Osteoblast (primary cell): Measurements from ENCODE around the gene HTD2. TPM values are rescaled to one million over a fixed set of nuclear protein-coding genes. Genes with fewer than 3 reads are reported as not detected.
A peak's percentile ranks its signal among the peaks of the same experiment; 100 is the strongest.

ENCODE experiments used
- DNase-seq: peaks from one replicate; pipeline ENCODE4 v3.0.0; 2011; ENCODE audit warnings: low spot score, mixed read lengths; ENCODE audit not compliant: insufficient read length; ENCODE audit errors: missing footprints
- H2AFZ ChIP-seq: 2 replicates; pipeline ENCODE4 v1.6.0; 2011; ENCODE audit warnings: mild to moderate bottlenecking, low read length
- H3K27ac ChIP-seq: 2 replicates; pipeline ENCODE4 v1.5.1; 2011; ENCODE audit warnings: mild to moderate bottlenecking, low read depth, low read length, moderate library complexity
- H3K27me3 ChIP-seq: 2 replicates; pipeline ENCODE4 v1.6.0; 2012; ENCODE audit warnings: mild to moderate bottlenecking, control low read depth, inconsistent platforms, low read length, moderate library complexity; ENCODE audit not compliant: insufficient read depth
- H3K36me3 ChIP-seq: 2 replicates; pipeline ENCODE4 v1.5.1; 2011; ENCODE audit warnings: mild to moderate bottlenecking, low read length, control low read depth, moderate library complexity; ENCODE audit not compliant: insufficient read depth
- H3K4me1 ChIP-seq: 2 replicates; pipeline ENCODE4 v1.5.1; 2011; ENCODE audit warnings: mild to moderate bottlenecking, low read length, control low read depth, moderate library complexity; ENCODE audit not compliant: insufficient read depth
- H3K4me2 ChIP-seq: 2 replicates; pipeline ENCODE4 v1.6.0; 2011; ENCODE audit warnings: mild to moderate bottlenecking, low read length; ENCODE audit not compliant: insufficient read depth
- H3K4me3 ChIP-seq: fragments of 200-600 bp; sonication (generic); 3 replicates; pipeline ENCODE4 v1.5.1; 2012; ENCODE audit warnings: mild to moderate bottlenecking, low read length, inconsistent platforms; ENCODE audit not compliant: insufficient read depth
- H3K79me2 ChIP-seq: 2 replicates; pipeline ENCODE4 v1.6.0; 2012; ENCODE audit warnings: mild to moderate bottlenecking, low read length, control low read depth, inconsistent platforms; ENCODE audit not compliant: insufficient read depth
- H3K9me3 ChIP-seq: 2 replicates; pipeline ENCODE4 v1.5.1; 2011; ENCODE audit warnings: low read depth, low read length, control low read depth
- H4K20me1 ChIP-seq: 2 replicates; pipeline ENCODE4 v1.6.0; 2012; ENCODE audit warnings: mild to moderate bottlenecking, low read length, control low read depth; ENCODE audit not compliant: insufficient read depth
- total RNA-seq: library from RNA; depleted of rRNA; stranded (reverse); fragments of >200 nt; gene quantifications from 2 replicates; pipeline ENCODE4 v1.2.3, GENCODE V29; 2012
- TF ChIP-seq, protein P1 (sequence below): IDR thresholded peaks from 2 replicates; pipeline ENCODE4 v1.5.1; 2011; ENCODE audit warnings: mild to moderate bottlenecking, low read depth, low read length, moderate library complexity; ENCODE audit errors: extremely low read depth

The HTD2 gene
- total RNA-seq, 1 donor: 6.2 TPM

DNA sequence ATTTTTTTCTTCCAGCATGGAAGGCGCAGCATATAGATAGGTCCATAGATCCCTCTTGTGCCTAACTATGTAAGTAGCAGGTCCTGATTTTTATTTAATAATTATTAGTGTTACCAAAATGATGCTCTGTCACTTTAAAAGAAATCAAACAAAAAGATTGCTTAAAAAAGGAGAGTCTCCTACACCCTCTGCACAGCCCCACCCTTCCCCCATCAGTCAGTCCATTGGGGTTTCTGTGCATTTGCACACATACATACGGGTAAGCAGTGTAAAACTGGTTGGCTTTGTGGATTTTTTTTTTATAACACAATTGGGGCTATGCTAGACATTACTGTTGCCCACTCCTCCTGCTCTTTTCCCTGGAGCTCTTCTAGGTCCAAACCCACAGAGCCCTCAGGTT, 7.2 kb upstream of the HTD2 start:
- H4K20me1 ChIP-seq: no peaks in the 10 kb centered on the region
- TF ChIP-seq, protein P1, sequence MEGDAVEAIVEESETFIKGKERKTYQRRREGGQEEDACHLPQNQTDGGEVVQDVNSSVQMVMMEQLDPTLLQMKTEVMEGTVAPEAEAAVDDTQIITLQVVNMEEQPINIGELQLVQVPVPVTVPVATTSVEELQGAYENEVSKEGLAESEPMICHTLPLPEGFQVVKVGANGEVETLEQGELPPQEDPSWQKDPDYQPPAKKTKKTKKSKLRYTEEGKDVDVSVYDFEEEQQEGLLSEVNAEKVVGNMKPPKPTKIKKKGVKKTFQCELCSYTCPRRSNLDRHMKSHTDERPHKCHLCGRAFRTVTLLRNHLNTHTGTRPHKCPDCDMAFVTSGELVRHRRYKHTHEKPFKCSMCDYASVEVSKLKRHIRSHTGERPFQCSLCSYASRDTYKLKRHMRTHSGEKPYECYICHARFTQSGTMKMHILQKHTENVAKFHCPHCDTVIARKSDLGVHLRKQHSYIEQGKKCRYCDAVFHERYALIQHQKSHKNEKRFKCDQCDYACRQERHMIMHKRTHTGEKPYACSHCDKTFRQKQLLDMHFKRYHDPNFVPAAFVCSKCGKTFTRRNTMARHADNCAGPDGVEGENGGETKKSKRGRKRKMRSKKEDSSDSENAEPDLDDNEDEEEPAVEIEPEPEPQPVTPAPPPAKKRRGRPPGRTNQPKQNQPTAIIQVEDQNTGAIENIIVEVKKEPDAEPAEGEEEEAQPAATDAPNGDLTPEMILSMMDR: no peak
- no peaks in the 10 kb centered on the region for H3K36me3 ChIP-seq
- H3K27ac ChIP-seq: no peak overlapping the region
- no peaks in the 10 kb centered on the region for H3K79me2 ChIP-seq
- H3K27me3 ChIP-seq: peaks cover 18% of the 10 kb centered on the region
- no peak for DNase-seq
- H3K4me2 ChIP-seq: no peak overlapping the region
- no peak overlapping the region for H2AFZ ChIP-seq
- no peaks in the 10 kb centered on the region for H3K9me3 ChIP-seq
- H3K4me1 ChIP-seq: no peaks in the 10 kb centered on the region
- no peak overlapping the region for H3K4me3 ChIP-seq

DNA sequence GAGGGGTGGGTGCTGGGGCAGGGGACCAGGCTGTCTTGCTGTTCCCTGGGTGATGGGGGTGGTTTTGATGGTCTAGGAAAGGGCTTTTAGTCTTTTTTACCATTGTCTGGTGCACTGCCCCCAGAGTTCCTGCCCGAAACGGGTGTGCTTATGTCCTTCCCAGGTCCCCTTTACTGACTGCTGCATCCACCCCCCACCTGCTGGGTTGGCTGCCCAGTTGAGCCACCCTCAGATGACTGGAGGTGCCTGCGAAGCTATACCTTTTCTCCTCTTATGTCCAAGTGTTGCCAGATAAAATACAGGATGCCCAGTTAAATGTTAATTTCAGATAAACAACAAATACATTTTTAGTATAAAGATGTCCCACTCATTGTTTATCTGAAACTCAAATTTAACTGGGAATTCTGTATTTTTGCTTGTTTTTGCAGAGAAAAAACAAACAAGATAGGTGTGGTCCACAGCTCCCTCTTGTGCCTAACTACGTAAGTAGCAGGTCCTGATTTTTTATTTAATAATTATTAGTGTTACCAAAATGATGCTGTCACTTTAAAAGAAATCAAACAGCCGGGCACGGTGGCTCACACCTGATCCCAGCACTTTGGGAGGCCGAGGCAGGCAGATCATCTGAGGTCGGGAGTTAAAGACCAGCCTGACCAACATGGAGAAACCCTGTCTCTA, 6.3 kb upstream of the HTD2 start:
- H3K4me3 ChIP-seq: no peak overlapping the region
- H3K36me3 ChIP-seq: no peaks in the 10 kb centered on the region
- no peak for DNase-seq
- TF ChIP-seq, protein P1: peak; percentile 62
- no peaks in the 10 kb centered on the region for H4K20me1 ChIP-seq
- no peaks in the 10 kb centered on the region for H3K9me3 ChIP-seq
- H3K79me2 ChIP-seq: no peaks in the 10 kb centered on the region
- no peak overlapping the region for H2AFZ ChIP-seq
- no peak overlapping the region for H3K27ac ChIP-seq
- H3K4me2 ChIP-seq: no peak overlapping the region
- no peaks in the 10 kb centered on the region for H3K4me1 ChIP-seq
- peaks cover 18% of the 10 kb centered on the region for H3K27me3 ChIP-seq

DNA sequence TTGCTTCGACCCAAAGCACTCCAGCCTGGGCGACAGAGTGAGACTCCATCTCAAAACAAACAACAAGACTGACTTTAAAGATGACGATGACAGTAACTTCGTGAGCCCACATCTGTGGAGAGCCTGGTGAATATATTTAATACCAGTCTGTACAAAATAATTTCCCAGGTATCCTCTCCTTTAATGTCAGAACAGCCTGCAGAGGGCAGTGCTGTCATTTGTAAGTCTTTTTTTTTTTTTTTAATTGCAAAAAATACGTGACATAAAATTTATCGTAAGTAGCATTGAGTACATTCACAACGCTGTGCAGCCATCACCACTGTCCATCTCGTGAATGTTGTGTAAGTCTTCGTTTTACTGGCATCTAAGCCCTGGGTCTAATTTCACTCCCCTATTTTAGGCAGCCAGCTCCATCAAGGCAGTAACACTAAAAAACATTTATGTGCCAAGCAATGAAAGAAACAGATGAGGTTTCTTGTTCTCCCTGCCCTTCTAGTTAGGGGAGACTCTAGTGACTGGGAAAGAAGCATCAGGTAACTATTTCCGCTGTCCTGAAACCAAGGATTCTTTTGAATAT, 1.4 kb downstream of the HTD2 start:
- H3K36me3 ChIP-seq: peaks cover 34% of the 10 kb centered on the region
- H3K4me3 ChIP-seq: peak overlapping the region; percentile 99
- peak overlapping the region; percentile 98 for H3K27ac ChIP-seq
- no peaks in the 10 kb centered on the region for H3K27me3 ChIP-seq
- peaks cover 58% of the 10 kb centered on the region for H3K79me2 ChIP-seq
- peaks cover 37% of the 10 kb centered on the region for H4K20me1 ChIP-seq
- H3K4me2 ChIP-seq: peak overlapping the region; percentile 99
- DNase-seq: no peak
- TF ChIP-seq, protein P1: peak; percentile 66
- H3K9me3 ChIP-seq: no peaks in the 10 kb centered on the region
- peaks cover 19% of the 10 kb centered on the region for H3K4me1 ChIP-seq
- H2AFZ ChIP-seq: peak overlapping the region; percentile 93

DNA sequence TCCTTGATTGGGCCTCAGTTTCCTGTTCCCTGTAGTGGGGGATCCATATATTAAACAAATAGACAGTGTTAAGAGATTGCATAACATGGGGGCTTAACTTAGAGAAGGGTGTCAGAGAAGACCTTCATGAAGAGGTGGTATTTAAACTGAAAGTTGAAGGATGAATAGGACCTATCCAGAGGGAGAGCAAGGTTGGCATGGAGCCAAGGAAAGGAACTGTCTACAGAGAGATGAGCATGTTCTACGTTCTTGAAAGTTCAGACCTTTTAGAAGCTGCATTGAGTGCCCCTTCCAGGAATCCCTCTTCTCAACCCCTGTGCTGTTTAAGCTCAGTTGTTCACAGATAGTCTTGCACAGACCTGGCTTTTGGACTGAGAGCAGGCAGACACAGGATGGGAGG, 2.4 kb downstream of the HTD2 start:
- Histone ChIP-seq H3K27ac (peak overlapping the region; percentile 98), H3K4me3 (no peak overlapping the region), H2AFZ (no peak overlapping the region), H3K36me3 (peaks cover 40% of the 10 kb centered on the region), H3K4me1 (peaks cover 19% of the 10 kb centered on the region), H4K20me1 (peaks cover 37% of the 10 kb centered on the region), H3K79me2 (peaks cover 63% of the 10 kb centered on the region), H3K9me3 (no peaks in the 10 kb centered on the region), H3K27me3 (no peaks in the 10 kb centered on the region), H3K4me2 (no peak overlapping the region)
- no peak for DNase-seq
- TF ChIP-seq, protein P1: no peak
